ENCODE results near the gene GFER. TPM values are rescaled to one million over a fixed set of nuclear protein-coding genes. Genes with fewer than 3 reads are reported as not detected.
A peak's percentile ranks its signal among the peaks of the same experiment; 100 is the strongest.

Gene GFER
- total and polyA plus RNA-seq, 9 of the 15 experiments (the other 6 are each of a cell fraction or from before 2014, with no cell fraction given): 4.3 to 53.7 (median 19.8) TPM

- TF ChIP-seq ZNF318 (IDR thresholded peaks at IDR 0.05; ENCODE audit: borderline replicate concordance in 1 of 2, low read depth in 1 of 2) (peak in 1 of 2 experiments; percentile 38; a peak in 1 of 4 replicates), RREB1 (CRISPR knock-in tag; IDR thresholded peaks at IDR 0.05) (peak; percentile 28; the same call in 1 of the 2 replicates), PTTG1 (tag; IDR thresholded peaks at IDR 0.05; ENCODE audit: low read depth) (no peak), HMGN3 (IDR thresholded peaks at IDR 0.05; ENCODE audit: borderline replicate concordance, extremely low read depth, insufficient read length, low read depth, low read length) (peak; percentile 12), RBFOX2 (IDR thresholded peaks at IDR 0.05; ENCODE audit: low read depth, low read length) (0 out of 2 replicates have a peak, but pooled peaks have one; percentile 6), ATF4 (CRISPR knock-in tag; IDR thresholded peaks at IDR 0.05) (peak; percentile 60; the same call in 1 of the 2 replicates), ATF2 (CRISPR knock-in tag; IDR thresholded peaks at IDR 0.05) (no peak), ZNF583 (CRISPR knock-in tag; IDR thresholded peaks at IDR 0.05) (peak; percentile 30; the same call in 1 of the 2 replicates)
Observed at GRCh38 chr16:2008009-2008526, 24.1 kb downstream of the GFER start (continued).
